ENCODE measurements around the gene LRRC28.

GRCh38 chr15:99207672-99208071 lies 43.6 kb upstream of the LRRC28 start:
- TF ChIP-seq CTCF (IDR thresholded peaks at IDR 0.05 in 2 of 3, conservative IDR thresholded peaks at IDR 0.05 in 1 of 3; ENCODE audit: control insufficient read depth in 2 of 3, extremely low read depth in 1 of 3, insufficient read depth in 1 of 3, low read depth in 3 of 3, low read length in 3 of 3) (no peak), SUZ12 (IDR thresholded peaks at IDR 0.05; ENCODE audit: unreplicated experiment) (no peak), NFYB (IDR thresholded peaks at IDR 0.05; ENCODE audit: insufficient read depth, low read depth, low read length) (no peak)
